ENCODE data around the gene TOP3A. TPM values are rescaled to one million over a fixed set of nuclear protein-coding genes. Genes with fewer than 3 reads are reported as not detected.

Gene TOP3A
- total RNA-seq, 1 experiment from 2014 or later: 73.7 TPM

- POLR2A ChIA-PET: no interaction called here
- no peaks in the 10 kb centered on the region for H3K27me3 ChIP-seq (replicated peaks; ENCODE audit: control insufficient read depth, insufficient read depth, low read length)
- Mint-ChIP-seq H3K27ac (ENCODE audit: unreplicated experiment) (no peak overlapping the region), H3K27me3 (ENCODE audit: insufficient read depth, unreplicated experiment) (no peaks in the 10 kb centered on the region), H3K36me3 (ENCODE audit: insufficient read depth, unreplicated experiment) (peaks cover 80% of the 10 kb centered on the region), H3K9me3 (ENCODE audit: unreplicated experiment) (no peaks in the 10 kb centered on the region), H3K4me3 (ENCODE audit: unreplicated experiment) (no peak overlapping the region), H3K4me1 (ENCODE audit: low read depth, unreplicated experiment) (no peaks in the 10 kb centered on the region)
- intact Hi-C loops (cut with micrococcal nuclease; ENCODE audit: unreplicated experiment): no loop called here
- BruUV-seq (replicated peaks): no TSS peak
- CTCF ChIA-PET: no interaction called here
- no peak for DNase-seq
- H3K9me3 ChIP-seq: 0 out of 2 replicates have a peak, but pooled peaks cover 5% of the 10 kb centered on the region
- no peaks in the 10 kb centered on the region for H3K4me1 ChIP-seq
- H3K4me3 ChIP-seq (ENCODE audit: low read depth, low read length): no peak overlapping the region
- TF ChIP-seq, protein P1, sequence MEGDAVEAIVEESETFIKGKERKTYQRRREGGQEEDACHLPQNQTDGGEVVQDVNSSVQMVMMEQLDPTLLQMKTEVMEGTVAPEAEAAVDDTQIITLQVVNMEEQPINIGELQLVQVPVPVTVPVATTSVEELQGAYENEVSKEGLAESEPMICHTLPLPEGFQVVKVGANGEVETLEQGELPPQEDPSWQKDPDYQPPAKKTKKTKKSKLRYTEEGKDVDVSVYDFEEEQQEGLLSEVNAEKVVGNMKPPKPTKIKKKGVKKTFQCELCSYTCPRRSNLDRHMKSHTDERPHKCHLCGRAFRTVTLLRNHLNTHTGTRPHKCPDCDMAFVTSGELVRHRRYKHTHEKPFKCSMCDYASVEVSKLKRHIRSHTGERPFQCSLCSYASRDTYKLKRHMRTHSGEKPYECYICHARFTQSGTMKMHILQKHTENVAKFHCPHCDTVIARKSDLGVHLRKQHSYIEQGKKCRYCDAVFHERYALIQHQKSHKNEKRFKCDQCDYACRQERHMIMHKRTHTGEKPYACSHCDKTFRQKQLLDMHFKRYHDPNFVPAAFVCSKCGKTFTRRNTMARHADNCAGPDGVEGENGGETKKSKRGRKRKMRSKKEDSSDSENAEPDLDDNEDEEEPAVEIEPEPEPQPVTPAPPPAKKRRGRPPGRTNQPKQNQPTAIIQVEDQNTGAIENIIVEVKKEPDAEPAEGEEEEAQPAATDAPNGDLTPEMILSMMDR (IDR thresholded peaks at IDR 0.05; ENCODE audit: insufficient read depth in 1 of 2, low read depth in 1 of 2, low read length in 1 of 2, severe bottlenecking in 1 of 2, unreplicated experiment in 1 of 2): no peak
- H3K36me3 ChIP-seq (ENCODE audit: control insufficient read depth, insufficient read depth, low read length): peaks cover 9% of the 10 kb centered on the region
Measured at GRCh38 chr17:18285296-18285695, 29.5 kb downstream of the TOP3A start.

DNA sequence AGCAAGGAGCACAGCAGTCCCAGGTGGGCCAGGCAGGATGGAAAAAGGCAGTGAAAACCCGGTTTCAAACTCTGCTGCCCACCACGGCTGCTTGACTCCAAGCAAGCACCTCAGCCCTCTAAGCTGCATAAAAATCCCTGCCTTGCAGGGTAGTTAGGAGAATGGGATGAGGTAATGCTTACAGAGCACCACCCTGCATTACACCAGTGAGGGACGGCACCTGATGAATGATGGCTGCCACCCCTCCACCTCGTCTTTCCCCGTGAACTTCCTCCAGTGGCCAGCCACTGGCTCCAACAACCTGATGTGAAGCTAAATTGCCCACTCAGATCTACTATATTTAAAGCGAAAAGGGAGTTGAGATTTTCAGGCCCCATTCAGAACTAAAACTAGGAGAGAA, 33.0 kb downstream of the TOP3A start:
- intact Hi-C loops (cut with micrococcal nuclease; ENCODE audit: unreplicated experiment): no loop called here
- Mint-ChIP-seq H3K9me3 (ENCODE audit: unreplicated experiment) (no peaks in the 10 kb centered on the region), H3K4me1 (ENCODE audit: low read depth, unreplicated experiment) (no peaks in the 10 kb centered on the region), H3K36me3 (ENCODE audit: insufficient read depth, unreplicated experiment) (peaks cover 77% of the 10 kb centered on the region), H3K27ac (ENCODE audit: unreplicated experiment) (no peak overlapping the region), H3K27me3 (ENCODE audit: insufficient read depth, unreplicated experiment) (no peaks in the 10 kb centered on the region), H3K4me3 (ENCODE audit: unreplicated experiment) (no peak overlapping the region)
- Histone ChIP-seq H3K36me3 (ENCODE audit: control insufficient read depth, insufficient read depth, low read length) (peaks cover 10% of the 10 kb centered on the region), H3K4me3 (ENCODE audit: low read depth, low read length) (no peak overlapping the region), H3K9me3 (no peaks in the 10 kb centered on the region), H3K4me1 (no peaks in the 10 kb centered on the region), H3K27me3 (replicated peaks; ENCODE audit: control insufficient read depth, insufficient read depth, low read length) (no peaks in the 10 kb centered on the region)
- ChIA-PET CTCF (no interaction called here), POLR2A (no interaction called here)
- no peak for DNase-seq
- TF ChIP-seq, protein P1 (IDR thresholded peaks at IDR 0.05; ENCODE audit: insufficient read depth in 1 of 2, low read depth in 1 of 2, low read length in 1 of 2, severe bottlenecking in 1 of 2, unreplicated experiment in 1 of 2): no peak
- BruUV-seq (replicated peaks): no TSS peak

DNA sequence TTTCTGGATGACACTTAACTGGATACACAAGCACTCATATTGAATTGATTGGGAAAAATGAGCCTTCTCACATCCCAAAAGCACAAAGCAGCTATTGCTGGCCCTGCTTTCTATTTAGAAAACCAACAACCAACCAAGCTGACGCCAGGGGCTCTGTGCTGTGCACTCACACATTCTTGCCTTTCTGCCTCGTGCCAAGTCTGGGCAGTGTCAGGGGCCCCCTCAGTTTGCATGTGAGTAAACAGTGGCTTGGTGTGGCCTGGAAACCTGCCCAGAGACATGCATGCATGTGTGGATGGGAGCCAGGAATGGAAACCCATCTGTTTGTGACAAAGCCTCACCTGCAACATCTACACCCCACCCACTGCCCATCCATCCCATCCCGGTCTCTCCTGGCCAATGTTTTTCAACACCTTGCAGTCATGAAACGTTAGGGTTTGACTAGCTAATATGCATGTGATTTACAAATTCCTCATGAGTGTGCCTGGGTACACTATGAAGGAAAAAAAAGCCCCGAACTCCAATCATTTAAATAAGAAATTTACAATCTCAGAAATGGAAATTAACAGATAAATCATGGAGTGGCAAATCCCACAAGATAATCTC, 33.9 kb downstream of the TOP3A start:
- Mint-ChIP-seq H3K9me3 (ENCODE audit: unreplicated experiment) (no peaks in the 10 kb centered on the region), H3K27me3 (ENCODE audit: insufficient read depth, unreplicated experiment) (no peaks in the 10 kb centered on the region), H3K4me3 (ENCODE audit: unreplicated experiment) (no peak overlapping the region), H3K27ac (ENCODE audit: unreplicated experiment) (no peak overlapping the region), H3K36me3 (ENCODE audit: insufficient read depth, unreplicated experiment) (peaks cover 77% of the 10 kb centered on the region), H3K4me1 (ENCODE audit: low read depth, unreplicated experiment) (no peaks in the 10 kb centered on the region)
- intact Hi-C loops (cut with micrococcal nuclease; ENCODE audit: unreplicated experiment): no loop called here
- BruUV-seq (replicated peaks): no TSS peak
- Histone ChIP-seq H3K36me3 (ENCODE audit: control insufficient read depth, insufficient read depth, low read length) (peaks cover 10% of the 10 kb centered on the region), H3K4me1 (no peaks in the 10 kb centered on the region), H3K4me3 (ENCODE audit: low read depth, low read length) (no peak overlapping the region), H3K9me3 (no peaks in the 10 kb centered on the region), H3K27me3 (replicated peaks; ENCODE audit: control insufficient read depth, insufficient read depth, low read length) (no peaks in the 10 kb centered on the region)
- ChIA-PET CTCF (no interaction called here), POLR2A (no interaction called here)
- TF ChIP-seq, protein P1 (IDR thresholded peaks at IDR 0.05; ENCODE audit: insufficient read depth in 1 of 2, low read depth in 1 of 2, low read length in 1 of 2, severe bottlenecking in 1 of 2, unreplicated experiment in 1 of 2): no peak
- DNase-seq: no peak

Data from Caco-2 (cell line).